H9 (cell line): Measurements from ENCODE around the gene AFF2. TPM values are rescaled to one million over a fixed set of nuclear protein-coding genes. Genes with fewer than 3 reads are reported as not detected.

Source experiments
- DNase-seq: peaks from one replicate; pipeline ENCODE4 v3.0.0-alpha.2; 2017
- H2AFZ ChIP-seq: one replicate; pipeline ENCODE4 v1.6.1; 2013; ENCODE audit warnings: mild to moderate bottlenecking, low read length, control low read depth, moderate library complexity
- H2AK5ac ChIP-seq: 2 replicates; pipeline ENCODE4 v1.6.1; 2013; ENCODE audit warnings: low read length, control low read depth, mixed read lengths; ENCODE audit not compliant: insufficient read length
- H2BK120ac ChIP-seq: one replicate; pipeline ENCODE4 v1.6.1; 2013; ENCODE audit warnings: low read depth, mild to moderate bottlenecking, low read length, control low read depth, inconsistent platforms; ENCODE audit not compliant: poor library complexity, severe bottlenecking
- H2BK12ac ChIP-seq: 2 replicates; pipeline ENCODE4 v1.6.1; 2013; ENCODE audit warnings: low read length, control low read depth, mixed read lengths, low read depth; ENCODE audit not compliant: insufficient read length
- H2BK15ac ChIP-seq: 2 replicates; pipeline ENCODE4 v1.6.1; 2013; ENCODE audit warnings: low read depth, low read length, control low read depth
- H2BK20ac ChIP-seq: one replicate; pipeline ENCODE4 v1.6.1; 2013; ENCODE audit warnings: low read depth, mild to moderate bottlenecking, low read length, control low read depth, inconsistent platforms; ENCODE audit not compliant: poor library complexity, severe bottlenecking
- H2BK5ac ChIP-seq: 2 replicates; pipeline ENCODE4 v1.6.1; 2013; ENCODE audit warnings: low read length, control low read depth, mixed read lengths; ENCODE audit not compliant: insufficient read length
- H3K14ac ChIP-seq: 2 replicates; pipeline ENCODE4 v1.6.1; 2013; ENCODE audit warnings: low read length, control low read depth; ENCODE audit not compliant: insufficient read depth
- H3K18ac ChIP-seq: 2 replicates; pipeline ENCODE4 v1.6.1; 2013; ENCODE audit warnings: low read depth, mild to moderate bottlenecking, mixed read lengths, low read length, control low read depth; ENCODE audit not compliant: insufficient read length
- H3K23ac ChIP-seq: 2 replicates; pipeline ENCODE4 v1.6.1; 2013; ENCODE audit warnings: low read length, control low read depth, mixed read lengths, low read depth; ENCODE audit not compliant: insufficient read length
- H3K23me2 ChIP-seq: 2 replicates; pipeline ENCODE4 v1.6.1; 2013; ENCODE audit warnings: low read depth, mild to moderate bottlenecking, mixed read lengths, low read length, control low read depth; ENCODE audit not compliant: insufficient read length, poor library complexity, severe bottlenecking
- H3K27ac ChIP-seq: 2 replicates; pipeline ENCODE4 v1.5.1; 2013; ENCODE audit warnings: low read length, control low read depth, mixed read lengths, low read depth; ENCODE audit not compliant: insufficient read length
- H3K27me3 ChIP-seq: 2 replicates; pipeline ENCODE4 v1.6.1; 2013; ENCODE audit warnings: low read length, control low read depth, inconsistent platforms; ENCODE audit not compliant: insufficient read depth
- H3K4ac ChIP-seq: 2 replicates; pipeline ENCODE4 v1.6.1; 2013; ENCODE audit warnings: low read depth, mild to moderate bottlenecking, control low read depth, inconsistent platforms, low read length, moderate library complexity
- H3K4me1 ChIP-seq: 2 replicates; pipeline ENCODE4 v1.6.1; 2013; ENCODE audit warnings: low read length, control low read depth, inconsistent platforms; ENCODE audit not compliant: insufficient read depth
- H3K4me2 ChIP-seq: 2 replicates; pipeline ENCODE4 v1.6.1; 2013; ENCODE audit warnings: low read length, control low read depth, mixed read lengths; ENCODE audit not compliant: insufficient read length, insufficient read depth
- H3K56ac ChIP-seq: 2 replicates; pipeline ENCODE4 v1.6.1; 2013; ENCODE audit warnings: low read depth, mild to moderate bottlenecking, mixed read lengths, low read length, control low read depth; ENCODE audit not compliant: insufficient read length
- H3K79me1 ChIP-seq: 2 replicates; pipeline ENCODE4 v1.6.1; 2013; ENCODE audit warnings: low read depth, mild to moderate bottlenecking, moderate library complexity, low read length, control low read depth, inconsistent platforms; ENCODE audit not compliant: insufficient read depth, poor library complexity, severe bottlenecking
- H3K79me2 ChIP-seq: 2 replicates; pipeline ENCODE4 v1.6.1; 2013; ENCODE audit warnings: low read length, control low read depth, inconsistent platforms; ENCODE audit not compliant: insufficient read depth
- H3K9ac ChIP-seq: 2 replicates; pipeline ENCODE4 v1.6.1; 2013; ENCODE audit warnings: low read length, control low read depth, mixed read lengths; ENCODE audit not compliant: insufficient read length; ENCODE audit errors: extremely low read depth
- H3K9me3 ChIP-seq: one replicate; pipeline ENCODE4 v1.6.1; 2013; ENCODE audit warnings: low read depth, low read length, inconsistent platforms; ENCODE audit not compliant: control insufficient read depth
- H3T11ph ChIP-seq: one replicate; pipeline ENCODE4 v1.6.1; 2013; ENCODE audit warnings: mild to moderate bottlenecking, low read length, control low read depth, inconsistent platforms
- H4K20me1 ChIP-seq: one replicate; pipeline ENCODE4 v1.6.1; 2013; ENCODE audit not compliant: control insufficient read depth, insufficient read length, insufficient read depth
- H4K5ac ChIP-seq: 2 replicates; pipeline ENCODE4 v1.6.1; 2013; ENCODE audit warnings: low read depth, mild to moderate bottlenecking, mixed read lengths, low read length, control low read depth; ENCODE audit not compliant: insufficient read length
- H4K8ac ChIP-seq: replicated peaks from 2 replicates; pipeline ENCODE4 v1.6.1; 2013; ENCODE audit warnings: low read length, control low read depth, mixed read lengths, low read depth; ENCODE audit not compliant: insufficient read length
- H4K91ac ChIP-seq: 2 replicates; pipeline ENCODE4 v1.6.1; 2013; ENCODE audit warnings: low read depth, mild to moderate bottlenecking, moderate library complexity, mixed read lengths, low read length, control low read depth; ENCODE audit not compliant: insufficient read length
- H3K27ac Mint-ChIP-seq, 3 experiments: 2 replicates in 2 of 3; 3 replicates in 1 of 3; pipeline ENCODE4 v1.8.0; 2020 to 2021; ENCODE audit warnings: mixed read lengths in 3 of 3, mild to moderate bottlenecking in 1 of 3, moderate library complexity in 1 of 3
- H3K27me3 Mint-ChIP-seq: 2 replicates; pipeline ENCODE4 v1.8.0; 2021; ENCODE audit warnings: low read depth, mild to moderate bottlenecking, moderate library complexity, mixed read lengths
- H3K36me3 Mint-ChIP-seq, 3 experiments: 2 replicates in 2 of 3; 3 replicates in 1 of 3; pipeline ENCODE4 v1.8.0; 2020 to 2021; ENCODE audit warnings: low read depth in 3 of 3, mixed read lengths in 3 of 3; ENCODE audit not compliant: insufficient read depth in 1 of 3
- H3K4me1 Mint-ChIP-seq, 2 experiments: 2 replicates each; pipeline ENCODE4 v1.8.0; 2020; ENCODE audit warnings: mixed read lengths in 2 of 2
- H3K4me3 Mint-ChIP-seq, 2 experiments: 2 replicates in 1 of 2; 3 replicates in 1 of 2; pipeline ENCODE4 v1.8.0; 2020 to 2021; ENCODE audit warnings: mild to moderate bottlenecking in 2 of 2, mixed read lengths in 2 of 2, moderate library complexity in 1 of 2
- H3K9me3 Mint-ChIP-seq, 2 experiments: 2 replicates in 1 of 2; 3 replicates in 1 of 2; pipeline ENCODE4 v1.8.0; 2020; ENCODE audit warnings: mild to moderate bottlenecking in 2 of 2, mixed read lengths in 2 of 2, moderate library complexity in 1 of 2
- WGBS: extraction: QIAGEN DNeasy Blood & Tissue Kit; methylation state at CpG from one replicate; pipeline ENCODE4 v1.1.7; 2013; ENCODE audit warnings: missing lambda C conversion rate, low lambda C conversion rate, mixed read lengths; ENCODE audit not compliant: insufficient read length; ENCODE audit errors: extremely low coverage; 5-methylcytosine and 5-hydroxymethylcytosine counted together
- total RNA-seq: library from RNA; stranded (reverse); gene quantifications from 2 replicates; pipeline ENCODE4 v1.2.1, GENCODE V29; 2021
- TF ChIP-seq, protein P1 (sequence below): fragments of 200-600 bp; sonication (generic); conservative IDR thresholded peaks from 3 replicates; pipeline ENCODE4 v1.8.0; 2021; ENCODE audit warnings: antibody characterized with exemption, mild to moderate bottlenecking

Gene AFF2
- total RNA-seq, 1 experiment from 2014 or later = 14.6 TPM

DNA sequence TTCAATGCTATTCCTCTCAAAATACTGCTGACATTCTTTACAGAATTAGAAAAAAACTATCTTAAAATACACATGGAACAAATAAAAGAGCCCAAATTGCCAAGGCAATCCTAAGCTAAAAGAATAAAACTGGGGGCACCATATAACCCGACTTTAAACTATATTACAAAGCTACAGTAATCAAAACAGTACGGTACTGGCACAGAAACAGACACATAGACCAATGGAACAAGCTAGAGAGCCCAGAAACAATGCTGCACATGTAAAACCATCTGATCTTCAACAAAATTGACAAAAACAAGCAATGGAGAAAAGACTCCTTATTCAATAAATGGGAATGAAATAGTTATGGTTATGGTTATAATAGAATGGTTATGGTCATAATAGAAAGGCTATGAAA lies 522.1 kb downstream of the AFF2 start:
- Histone ChIP-seq H2BK5ac (no peak overlapping the region), H3T11ph (no peak overlapping the region), H3K27me3 (no peaks in the 10 kb centered on the region), H3K23ac (no peak overlapping the region), H4K91ac (no peak overlapping the region), H4K8ac (no peak overlapping the region), H3K9me3 (peaks cover 24% of the 10 kb centered on the region), H3K14ac (no peak overlapping the region), H2BK15ac (no peak overlapping the region), H3K23me2 (no peaks in the 10 kb centered on the region), H3K4me2 (no peak overlapping the region), H2BK20ac (no peak overlapping the region), H3K56ac (no peak overlapping the region), H3K18ac (no peak overlapping the region), H3K9ac (no peak overlapping the region), H3K27ac (no peak overlapping the region), H2AK5ac (no peak overlapping the region), H2BK12ac (no peak overlapping the region), H3K4me1 (no peaks in the 10 kb centered on the region), H2AFZ (no peak overlapping the region), H2BK120ac (no peak overlapping the region), H3K79me2 (no peaks in the 10 kb centered on the region), H4K20me1 (no peaks in the 10 kb centered on the region), H3K4ac (no peak overlapping the region), H4K5ac (no peak overlapping the region), H3K79me1 (no peaks in the 10 kb centered on the region)
- Mint-ChIP-seq H3K4me1 (no peaks in the 10 kb centered on the region), H3K27me3 (no peaks in the 10 kb centered on the region), H3K36me3 (peaks cover 2 to 8% (median 3%) of the 10 kb centered on the region in 3 experiments; a peak in 6 of 7 replicates), H3K27ac (no peak overlapping the region), H3K9me3 (peaks cover 69 to 70% of the 10 kb centered on the region in 2 experiments), H3K4me3 (no peak overlapping the region)
- TF ChIP-seq, protein P1, sequence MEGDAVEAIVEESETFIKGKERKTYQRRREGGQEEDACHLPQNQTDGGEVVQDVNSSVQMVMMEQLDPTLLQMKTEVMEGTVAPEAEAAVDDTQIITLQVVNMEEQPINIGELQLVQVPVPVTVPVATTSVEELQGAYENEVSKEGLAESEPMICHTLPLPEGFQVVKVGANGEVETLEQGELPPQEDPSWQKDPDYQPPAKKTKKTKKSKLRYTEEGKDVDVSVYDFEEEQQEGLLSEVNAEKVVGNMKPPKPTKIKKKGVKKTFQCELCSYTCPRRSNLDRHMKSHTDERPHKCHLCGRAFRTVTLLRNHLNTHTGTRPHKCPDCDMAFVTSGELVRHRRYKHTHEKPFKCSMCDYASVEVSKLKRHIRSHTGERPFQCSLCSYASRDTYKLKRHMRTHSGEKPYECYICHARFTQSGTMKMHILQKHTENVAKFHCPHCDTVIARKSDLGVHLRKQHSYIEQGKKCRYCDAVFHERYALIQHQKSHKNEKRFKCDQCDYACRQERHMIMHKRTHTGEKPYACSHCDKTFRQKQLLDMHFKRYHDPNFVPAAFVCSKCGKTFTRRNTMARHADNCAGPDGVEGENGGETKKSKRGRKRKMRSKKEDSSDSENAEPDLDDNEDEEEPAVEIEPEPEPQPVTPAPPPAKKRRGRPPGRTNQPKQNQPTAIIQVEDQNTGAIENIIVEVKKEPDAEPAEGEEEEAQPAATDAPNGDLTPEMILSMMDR = no peak
- DNase-seq = no peak
- no CpG with 5 or more reads among the region's 2 CpGs for WGBS
